ENCODE measurements around the gene BAG2.

The BAG2 gene

DNA sequence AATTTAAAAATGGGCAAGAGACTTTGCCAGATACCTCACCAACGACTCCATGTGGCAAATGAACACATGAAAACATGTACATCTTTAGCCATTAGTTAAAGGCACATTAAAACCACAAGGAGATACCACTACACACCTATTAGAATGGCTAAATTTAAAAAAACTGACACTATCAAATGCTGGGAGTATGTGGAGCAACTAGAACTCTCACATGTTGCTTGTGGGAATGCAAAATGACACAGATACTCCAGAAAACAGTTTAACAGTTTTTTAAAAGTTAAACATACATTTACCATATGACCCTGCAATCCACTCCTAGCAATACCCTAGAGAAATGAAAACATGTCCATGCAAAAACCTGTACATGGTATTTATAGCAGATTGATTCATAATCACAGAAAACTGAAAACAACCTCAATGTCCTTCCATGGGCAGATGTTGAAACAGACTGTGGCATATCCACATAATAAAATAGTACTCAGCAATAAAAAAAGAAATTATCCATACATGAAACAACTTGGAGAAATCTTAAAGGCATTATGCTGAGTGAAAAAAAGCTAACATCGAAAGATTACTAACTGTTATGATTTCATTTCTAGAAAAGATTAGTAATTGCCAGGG, 48.1 kb downstream of the BAG2 start:
- Mint-ChIP-seq H3K36me3 (ENCODE audit: insufficient read depth) (peaks cover 14% of the 10 kb centered on the region), H3K4me1 (ENCODE audit: low read depth in 2 of 2) (peaks cover 7 to 8% of the 10 kb centered on the region in 2 donors), H3K9me3 (no peaks in the 10 kb centered on the region), H3K4me3 (peak overlapping the region in 1 of 2 donors; percentile 100), H3K27me3 (peaks cover 0 to 5% of the 10 kb centered on the region in 2 donors), H3K27ac (no peak overlapping the region)
- DNase-seq, result no peak
- ATAC-seq (replicated peaks), result no peak

DNA sequence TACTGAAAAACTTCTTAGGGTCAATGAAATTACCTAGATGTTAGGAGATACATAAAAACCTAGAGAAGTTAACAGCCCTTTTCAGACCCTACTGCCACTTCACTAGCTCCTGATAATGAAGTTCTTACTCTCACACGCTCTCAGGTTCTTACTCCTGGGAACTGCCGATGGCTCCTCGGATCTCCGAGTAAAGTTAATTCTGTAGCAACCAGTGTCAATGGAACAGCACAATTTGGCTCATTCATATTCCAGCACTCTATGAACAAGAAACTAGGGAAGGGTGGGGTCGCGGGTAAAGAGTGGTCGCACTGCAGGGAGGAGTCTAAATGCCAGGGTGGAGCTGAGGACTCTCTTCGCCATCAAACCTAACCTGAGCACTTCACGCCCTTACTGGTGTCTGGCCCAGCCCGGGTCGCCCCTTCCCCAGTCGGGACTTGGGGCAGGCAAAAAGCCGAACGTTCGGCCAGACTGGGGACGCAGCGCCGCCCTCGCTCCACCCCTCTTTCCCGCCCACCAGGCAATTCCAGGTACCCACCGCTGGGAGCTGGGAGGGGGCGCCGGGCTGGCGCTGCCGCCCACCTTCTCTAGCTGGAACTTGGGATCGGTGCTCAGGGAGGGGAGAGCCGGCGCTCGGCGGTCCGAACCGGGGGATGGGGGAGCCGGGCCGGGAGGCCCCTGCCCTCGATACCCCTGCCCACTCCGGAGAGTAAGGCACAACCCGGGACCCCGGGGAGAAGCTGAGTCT, 49.2 kb downstream of the BAG2 start:
- Mint-ChIP-seq H3K9me3 (no peaks in the 10 kb centered on the region), H3K4me3 (peak overlapping the region; percentile 97 to 100), H3K36me3 (ENCODE audit: insufficient read depth) (peaks cover 14% of the 10 kb centered on the region), H3K4me1 (ENCODE audit: low read depth in 2 of 2) (peaks cover 7 to 8% of the 10 kb centered on the region in 2 donors), H3K27me3 (peaks cover 0 to 5% of the 10 kb centered on the region in 2 donors), H3K27ac (peak overlapping the region; percentile 90 to 95)
- DNase-seq (peak; percentile 34 to 46 (median 36)), ATAC-seq (replicated peaks) (peak; percentile 59)

DNA sequence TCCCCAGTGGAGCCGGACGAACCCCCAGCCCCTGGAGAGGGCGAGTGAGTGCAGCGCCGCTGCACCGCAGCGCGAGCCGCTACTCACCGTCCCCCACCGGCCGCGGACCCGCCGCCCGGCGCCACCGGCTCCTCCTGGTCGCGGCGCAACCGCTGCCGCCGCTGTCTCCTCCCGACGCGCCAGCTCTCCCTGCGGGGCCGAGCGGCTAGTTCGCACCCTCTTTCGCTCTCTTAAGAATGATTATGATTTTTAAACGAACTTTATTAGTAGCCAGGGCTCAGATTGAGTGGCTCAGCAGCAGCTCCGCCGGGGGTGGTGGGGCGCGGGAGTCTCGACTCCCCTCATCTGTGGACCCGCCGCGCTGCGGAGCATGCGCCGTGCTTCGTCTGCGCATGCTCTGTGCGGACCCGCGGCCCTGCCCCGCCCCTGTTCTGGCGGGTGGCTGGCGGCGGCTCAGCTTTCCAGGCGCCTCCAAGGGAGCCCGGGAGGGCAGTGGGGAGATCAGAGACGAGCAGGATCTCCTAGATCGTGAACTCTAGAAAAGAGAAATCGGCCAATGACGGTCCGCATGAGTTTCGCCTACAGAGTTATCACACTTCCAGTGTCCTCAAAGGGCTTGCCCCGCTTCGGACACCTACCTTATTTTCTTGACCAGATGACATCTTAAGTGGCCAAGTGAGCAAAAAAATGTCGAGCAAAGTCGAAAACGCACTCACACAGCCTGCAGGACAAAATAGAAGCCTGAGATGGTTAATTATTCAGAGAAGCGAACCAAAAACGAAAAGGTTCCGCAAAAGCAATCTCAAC, 50.0 kb downstream of the BAG2 start, which contains the start of gene RAB23:
TSS of gene RAB23 (minus strand) at position 372 of the 807 bp plus-strand sequence. CDS start 11,927 bp downstream, outside the sequence.
- Mint-ChIP-seq H3K4me3 (peak within 1 kb of the TSS; percentile 97 to 100), H3K27ac (peak within 1 kb of the TSS; percentile 90 to 95), H3K36me3 (ENCODE audit: insufficient read depth) (peaks cover 14% of the 10 kb centered on the region), H3K9me3 (no peaks in the 10 kb centered on the region), H3K27me3 (peaks cover 0 to 5% of the 10 kb centered on the region in 2 donors), H3K4me1 (ENCODE audit: low read depth in 2 of 2) (peaks cover 7 to 8% of the 10 kb centered on the region in 2 donors)
- peak; percentile 85 for ATAC-seq (replicated peaks)
- peak; percentile 75 to 85 (median 84) for DNase-seq

DNA sequence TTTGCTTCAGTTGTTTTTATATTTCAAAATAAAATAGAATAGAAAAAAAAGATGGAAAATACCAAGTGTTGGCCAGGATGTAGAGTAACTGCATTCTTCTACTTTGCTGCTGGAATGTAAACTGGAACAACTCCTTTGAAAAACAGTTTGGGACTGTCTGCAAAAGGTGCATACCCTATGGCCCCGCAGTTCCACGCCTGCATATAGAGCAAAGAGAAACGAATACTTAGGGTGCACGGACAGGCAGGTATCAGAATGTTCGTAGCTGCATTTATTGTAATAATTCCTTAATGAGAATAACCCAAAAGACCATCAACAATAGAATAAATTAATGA, 50.6 kb downstream of the BAG2 start:
- no peaks in the 10 kb centered on the region for H3K9me3 Mint-ChIP-seq
- H3K27me3 Mint-ChIP-seq, result peaks cover 0 to 5% of the 10 kb centered on the region in 2 donors

DNA sequence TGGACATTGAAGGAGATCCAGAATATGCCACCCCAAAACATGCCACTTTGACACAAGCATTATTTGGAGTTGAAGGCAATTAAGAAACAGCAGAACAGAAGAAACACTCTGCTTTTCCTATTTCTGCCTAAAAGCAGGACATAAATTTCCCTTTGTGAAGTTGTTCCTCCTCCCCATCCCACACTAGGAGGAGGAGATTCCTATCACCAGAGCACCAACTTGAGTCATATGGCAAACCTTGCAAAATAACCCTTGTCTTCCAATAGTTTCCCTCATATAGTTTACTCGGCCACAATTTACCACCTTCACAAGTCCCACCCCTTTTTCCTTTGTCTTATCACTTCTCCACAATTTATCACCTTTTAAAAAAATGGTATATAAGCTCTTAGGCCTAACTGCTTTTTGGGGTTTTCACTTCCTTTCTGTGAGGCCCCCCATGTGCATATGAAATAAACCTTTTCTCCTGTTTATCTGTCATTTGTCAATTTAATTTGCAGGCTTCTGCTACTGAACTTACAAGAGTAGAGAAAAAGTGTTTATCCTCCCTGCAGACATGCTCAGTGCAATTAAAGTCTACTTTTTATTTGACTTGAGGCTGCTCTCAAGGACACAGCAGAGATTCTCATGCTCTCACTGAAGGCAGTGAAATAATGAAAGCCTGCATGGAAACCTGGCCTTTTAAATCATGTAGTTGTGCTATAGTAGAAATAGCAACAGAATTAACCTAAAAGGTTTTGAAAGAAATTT, 52.8 kb downstream of the BAG2 start:
- Mint-ChIP-seq H3K27ac (no peak overlapping the region), H3K4me3 (no peak overlapping the region), H3K36me3 (ENCODE audit: insufficient read depth) (peaks cover 14% of the 10 kb centered on the region), H3K9me3 (no peaks in the 10 kb centered on the region), H3K27me3 (peaks cover 3 to 9% of the 10 kb centered on the region in 2 donors), H3K4me1 (ENCODE audit: low read depth in 2 of 2) (peaks cover 7 to 8% of the 10 kb centered on the region in 2 donors)
- ATAC-seq (replicated peaks) (no peak), DNase-seq (no peak)

More for the DNA sequence above, 50.6 kb downstream of the BAG2 start:
- H3K4me3 Mint-ChIP-seq, result peak overlapping the region; percentile 97 to 100
- H3K4me1 Mint-ChIP-seq (ENCODE audit: low read depth in 2 of 2), result peaks cover 7 to 8% of the 10 kb centered on the region in 2 donors
- DNase-seq (no peak), ATAC-seq (replicated peaks) (no peak)
- no peak overlapping the region for H3K27ac Mint-ChIP-seq
- H3K36me3 Mint-ChIP-seq (ENCODE audit: insufficient read depth), result peaks cover 14% of the 10 kb centered on the region

DNA sequence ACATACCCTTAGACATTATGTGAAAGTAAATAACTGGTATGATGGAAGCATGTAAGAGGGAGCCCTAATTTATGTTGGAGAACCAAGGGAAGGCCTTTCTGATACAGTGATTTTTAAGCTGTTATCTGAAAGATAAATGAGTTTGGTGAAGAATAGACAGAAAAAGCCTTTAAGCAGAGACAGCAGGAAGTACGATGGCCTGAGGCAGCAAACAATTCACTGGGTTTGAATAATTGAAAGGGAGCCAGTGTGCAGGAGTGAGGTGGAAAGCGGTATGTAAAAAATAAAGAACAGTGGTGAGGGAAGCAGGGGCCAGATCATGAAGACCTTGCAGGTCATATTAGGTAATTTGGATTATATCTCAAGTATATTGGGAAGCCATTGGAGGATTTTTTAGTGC, 54.1 kb downstream of the BAG2 start:
- peaks cover 12% of the 10 kb centered on the region for H3K36me3 Mint-ChIP-seq (ENCODE audit: insufficient read depth)
- no peak for ATAC-seq (replicated peaks)
- H3K27me3 Mint-ChIP-seq, result peaks cover 9 to 10% of the 10 kb centered on the region in 2 donors
- H3K9me3 Mint-ChIP-seq, result no peaks in the 10 kb centered on the region
- no peak overlapping the region for H3K4me3 Mint-ChIP-seq
- no peak for DNase-seq
- no peak overlapping the region for H3K27ac Mint-ChIP-seq
- peaks cover 5 to 6% of the 10 kb centered on the region in 2 donors for H3K4me1 Mint-ChIP-seq (ENCODE audit: low read depth in 2 of 2)

Data from effector memory CD8-positive, alpha-beta T cell (primary cell).